Inflammatory macrophage (primary cell): ENCODE results near the gene HPGD.
"Not testable (repeated sequence)": the region's sequence is repeated elsewhere in the genome, so short reads cannot be mapped to it uniquely, and the experiment has no call there.

Source experiments
- DNase-seq, 2 donors: peaks; one replicate each; pipeline ENCODE4 v3.0.0-alpha.2; 2020 to 2022

HPGD gene

GRCh38 chr4:174524242-174524641 is 2.0 kb upstream of the HPGD start:
- DNase-seq, result no peak

- DNase-seq, result peak in 1 of 2 donors; percentile 19
These were observed 871 bp upstream of the HPGD start for GRCh38 chr4:174523025-174523693.

GRCh38 chr4:174521800-174522182 is 497 bp downstream of the HPGD start:
- DNase-seq, result no peak

DNA sequence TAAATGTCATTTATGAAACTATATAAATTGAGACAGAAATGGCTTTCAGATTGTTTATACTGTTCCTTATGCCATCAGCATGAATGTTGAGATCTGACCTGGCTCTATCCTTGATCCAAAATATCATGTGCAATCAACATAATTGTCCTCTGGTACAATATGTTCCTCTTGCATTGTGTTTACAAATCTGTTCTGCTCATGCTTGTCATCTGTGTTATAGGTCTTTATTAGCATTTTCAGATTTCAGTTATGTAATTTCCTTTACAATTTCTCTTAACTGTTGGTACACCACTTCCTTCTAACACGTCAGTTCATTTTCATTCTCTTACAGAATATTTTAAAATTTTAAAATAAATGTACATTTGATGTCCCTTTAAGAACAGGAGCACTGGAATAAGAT is 1.6 kb downstream of the HPGD start:
- peak in 1 of 2 donors; percentile 88 for DNase-seq

- DNase-seq, result peak in 1 of 2 donors; percentile 65
These were observed 4.5 kb downstream of the HPGD start for GRCh38 chr4:174517502-174518445.

DNA sequence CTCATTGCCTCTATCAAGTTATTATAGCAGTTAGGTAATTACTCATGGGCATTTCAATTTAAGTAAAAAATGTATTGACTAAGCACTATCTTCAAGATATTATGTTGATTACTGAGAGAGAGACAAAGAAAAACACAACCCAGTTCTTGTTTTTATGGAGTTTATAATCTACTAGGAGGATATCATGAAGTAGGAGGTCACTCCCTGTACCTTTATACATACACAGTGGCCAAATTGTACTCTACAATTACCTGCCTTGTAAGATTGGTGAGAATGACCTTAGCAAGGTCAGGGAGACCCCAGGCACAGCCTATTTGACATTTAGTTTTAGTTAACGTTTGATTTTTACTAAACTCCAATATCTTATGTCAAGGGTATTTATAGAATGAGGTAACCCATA is 5.5 kb downstream of the HPGD start:
- DNase-seq, result no peak

- DNase-seq, result no peak
These were observed 5.9 kb downstream of the HPGD start for GRCh38 chr4:174516345-174516744.

GRCh38 chr4:174512745-174513144 is 9.5 kb downstream of the HPGD start:
- no peak for DNase-seq

GRCh38 chr4:174505892-174506291 is 16.4 kb downstream of the HPGD start:
- no peak for DNase-seq

GRCh38 chr4:174505007-174505406 is 17.3 kb downstream of the HPGD start:
- DNase-seq, result no peak

- no peak for DNase-seq
These were observed 19.1 kb downstream of the HPGD start for GRCh38 chr4:174503079-174503715.

- DNase-seq, result no peak
These were observed 25.5 kb downstream of the HPGD start for GRCh38 chr4:174496631-174497432.

DNA sequence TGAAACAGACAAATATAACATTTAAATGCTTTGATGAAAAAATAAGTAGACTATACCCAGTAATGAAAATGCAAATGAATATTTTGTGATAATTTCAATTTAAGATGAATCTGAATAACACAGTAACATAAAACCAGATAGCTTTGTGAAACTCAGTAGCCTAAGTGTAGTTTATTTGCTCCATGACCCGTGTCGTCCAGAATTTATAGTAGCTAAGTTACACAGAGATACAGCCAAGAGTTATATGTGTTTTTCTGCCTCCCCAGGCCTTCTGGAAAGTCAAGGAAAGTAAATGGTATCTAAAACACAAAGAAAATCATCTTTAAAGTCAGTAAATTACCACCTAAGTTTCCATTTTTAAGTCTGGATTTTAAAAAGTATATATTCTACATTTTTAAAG is 26.7 kb downstream of the HPGD start:
- DNase-seq, result no peak

DNA sequence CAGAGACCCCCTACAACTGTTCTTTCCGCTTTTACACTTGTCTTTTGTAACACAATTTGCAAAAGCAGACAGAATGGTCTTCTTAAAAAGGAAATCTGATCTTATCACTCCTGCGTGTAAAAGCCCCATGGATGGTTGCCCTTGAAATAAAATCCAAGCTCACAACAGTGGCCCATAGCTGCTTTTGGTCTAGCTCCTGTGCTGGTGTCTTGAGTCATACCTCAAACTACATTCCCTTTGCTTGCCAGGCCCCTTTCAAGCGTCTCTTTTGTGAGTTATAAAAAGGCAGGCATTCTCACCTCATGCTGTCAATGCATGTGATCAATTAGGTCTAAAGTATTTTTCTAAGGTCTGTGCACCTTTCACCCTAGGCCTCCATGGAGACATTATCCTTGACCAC is 27.6 kb downstream of the HPGD start:
- no peak for DNase-seq

DNA sequence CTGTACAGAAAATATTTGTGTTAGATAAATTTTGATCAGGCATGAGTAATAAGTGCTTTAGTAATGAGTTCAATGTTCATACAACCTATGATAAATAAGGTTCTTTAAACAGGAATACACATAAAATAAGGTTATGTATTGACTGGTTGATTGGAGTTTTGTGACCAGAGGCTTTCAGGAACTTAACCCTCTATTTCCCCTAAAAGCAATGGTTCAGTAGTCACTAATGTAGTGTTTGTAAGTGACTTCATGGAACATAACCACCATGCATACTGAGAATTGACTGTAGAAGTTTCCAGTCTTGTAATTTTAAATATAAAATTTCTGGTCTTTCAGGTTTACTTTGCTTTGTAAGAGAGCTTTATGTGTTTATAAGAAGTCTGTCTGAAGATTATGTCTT is 28.1 kb downstream of the HPGD start:
- DNase-seq, result no peak

GRCh38 chr4:174490451-174490961 is 31.8 kb downstream of the HPGD start:
- no peak for DNase-seq

DNA sequence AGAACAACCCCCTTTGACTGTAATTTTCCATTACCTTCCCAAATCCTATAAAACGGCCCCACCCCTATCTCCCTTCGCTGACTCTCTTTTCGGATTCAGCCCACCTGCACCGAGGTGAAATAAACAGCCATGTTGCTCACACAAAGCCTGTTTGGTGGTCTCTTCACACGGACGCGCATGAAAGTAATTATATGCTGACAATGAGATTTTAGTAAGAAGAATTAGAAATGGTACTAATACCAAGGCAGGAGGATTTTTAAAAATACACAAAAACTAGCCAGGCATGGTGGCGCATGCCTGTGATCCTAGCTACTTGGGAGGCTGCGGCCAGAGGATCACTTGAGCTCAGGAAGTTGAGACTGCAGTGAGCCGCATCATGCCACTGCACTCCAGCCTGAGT is 33.9 kb downstream of the HPGD start:
- not testable (repeated sequence) for DNase-seq

DNA sequence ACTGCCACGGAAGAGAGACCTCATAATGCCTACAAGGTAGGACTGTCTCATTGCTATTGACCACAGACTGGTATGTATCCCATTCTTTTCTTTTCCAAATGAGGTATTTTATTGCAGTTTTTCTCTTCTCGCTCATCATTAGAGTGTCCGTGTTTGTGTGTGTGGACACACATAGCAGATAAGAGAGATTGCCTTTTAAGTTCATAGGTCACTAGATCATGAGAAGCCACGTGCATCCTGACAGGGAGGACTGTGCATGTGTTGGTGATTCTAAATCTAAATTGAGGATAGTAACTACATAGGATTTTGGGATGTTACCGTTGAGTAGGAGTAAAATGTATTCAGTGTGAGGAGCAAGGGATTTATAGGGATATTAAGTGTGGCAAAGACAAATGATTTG is 37.3 kb downstream of the HPGD start:
- no peak for DNase-seq

DNA sequence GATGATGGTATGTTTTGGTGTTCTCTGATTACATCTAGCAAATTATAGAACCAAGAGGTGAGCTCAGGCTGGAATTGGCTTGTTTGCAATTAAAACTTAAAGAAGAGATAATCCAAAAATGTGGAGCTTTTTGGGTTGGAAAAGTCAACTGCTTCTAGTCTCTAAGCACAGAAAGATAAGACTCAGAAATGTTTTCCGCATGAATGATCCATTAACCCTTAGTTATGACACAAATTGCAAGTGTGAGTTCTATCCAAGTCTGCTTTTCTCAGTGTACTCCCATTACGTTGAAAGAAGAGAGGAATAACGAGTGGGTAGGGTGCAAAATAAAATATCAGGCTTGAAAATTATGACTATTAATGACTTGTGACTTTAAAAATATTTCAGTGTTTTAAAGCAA is 38.5 kb downstream of the HPGD start:
- no peak for DNase-seq

DNA sequence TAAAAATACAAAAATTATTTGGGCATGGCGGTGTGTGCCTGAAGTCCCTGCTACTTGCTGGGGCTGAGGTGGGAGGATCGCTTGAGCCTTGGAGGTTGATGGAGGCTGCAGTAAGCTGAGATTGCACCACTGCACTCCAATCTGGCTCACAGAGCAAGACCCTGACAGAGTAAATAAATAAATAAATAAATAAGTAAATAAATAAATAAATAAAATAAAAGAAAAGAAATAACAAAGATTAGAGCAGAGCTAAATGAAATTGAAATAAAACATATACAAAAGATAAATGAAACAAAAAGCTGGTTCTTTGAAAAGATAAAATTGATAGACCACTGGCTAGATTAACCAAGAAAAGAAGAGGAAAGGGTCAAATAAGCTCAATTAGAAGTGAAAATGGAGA is 43.1 kb downstream of the HPGD start:
- no peak for DNase-seq

DNA sequence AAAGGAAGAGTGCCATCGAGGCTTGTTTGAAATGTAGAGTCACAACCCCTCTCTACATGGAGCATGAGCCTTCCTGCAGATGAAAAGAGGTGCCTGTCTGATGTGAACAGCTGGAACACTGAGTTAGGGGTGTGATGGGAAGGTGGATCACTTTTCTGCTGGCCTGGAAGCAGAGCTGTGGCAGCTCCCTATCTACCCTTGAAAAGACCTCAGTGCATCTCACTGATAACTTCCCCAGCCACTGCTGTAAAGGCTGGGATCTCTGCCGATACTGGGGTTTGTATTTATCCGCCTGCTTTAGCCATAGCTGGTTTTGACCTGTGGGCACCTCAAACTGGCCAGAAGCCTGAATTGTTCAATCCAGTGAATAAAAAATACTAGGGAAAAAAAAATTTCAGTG is 46.8 kb downstream of the HPGD start:
- no peak for DNase-seq

DNA sequence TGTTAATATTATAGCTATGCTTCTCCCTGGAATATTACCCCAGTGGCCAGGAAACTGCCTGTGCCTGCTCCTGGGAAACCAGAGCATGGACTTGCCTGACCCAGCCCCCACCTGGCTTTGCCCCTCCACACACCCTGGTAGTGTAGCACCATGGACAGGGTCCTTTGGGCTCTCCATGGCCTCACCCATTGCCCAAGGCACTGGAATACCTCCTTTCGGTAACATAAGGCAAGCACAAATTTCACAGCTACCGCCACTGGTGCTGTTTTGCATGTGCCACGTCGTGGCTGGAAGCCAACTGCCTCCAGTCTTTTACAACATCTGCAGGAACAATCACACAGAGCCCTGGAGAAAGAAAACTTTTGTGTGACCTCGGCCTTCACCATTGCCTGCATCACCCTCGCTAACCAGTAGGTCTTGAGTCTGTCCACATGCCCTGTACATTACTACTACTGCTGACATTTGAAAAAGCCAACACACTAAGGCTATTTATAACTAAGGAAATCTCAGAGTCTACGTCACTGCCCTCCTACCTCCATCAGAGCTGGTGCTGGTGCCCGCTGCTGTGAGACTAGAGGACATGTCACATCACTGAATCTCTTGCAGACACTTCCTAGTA is 47.7 kb downstream of the HPGD start:
- DNase-seq, result no peak
